IMR-90 (cell line): ENCODE measurements around the gene ADAMTS14. TPM values are rescaled to one million over a fixed set of nuclear protein-coding genes. Genes with fewer than 3 reads are reported as not detected.

Experiments
- ATAC-seq: fragments of 200-7000 bp; cut with Tn5 transposase; 2 replicates; pipeline ENCODE4 v1.9.1; 2020; ENCODE audit warnings: low read depth, mild to moderate bottlenecking, moderate library complexity
- BruUV-seq: library from RNA; stranded (reverse); fragments of 400-500 nt; replicated peaks from 2 replicates; lab custom pipeline; 2021; lab: Mats Ljungman, UMichigan
- CTCF ChIA-PET: fragments of 300-600 bp; formaldehyde crosslinking; extraction: SDS; loops from one replicate; lab custom pipeline; 2021; ENCODE audit warnings: antibody characterized with exemption; lab: Yijun Ruan, JAX
- POLR2A ChIA-PET: fragments of 300-600 bp; sonication (Branson Sonifier 250); formaldehyde crosslinking; loops from one replicate; lab custom pipeline; 2022; ENCODE audit warnings: antibody characterized with exemption; ENCODE audit not compliant: unreplicated experiment; lab: Charles Lee
- DNase-seq: peaks from one replicate; pipeline ENCODE4 v3.0.0; 2013
- H2AFZ ChIP-seq: replicated peaks from 2 replicates; pipeline ENCODE3; 2013; ENCODE audit warnings: low read length, mild to moderate bottlenecking; ENCODE audit not compliant: poor library complexity
- H2AK5ac ChIP-seq: 2 replicates; pipeline ENCODE4 v1.6.1; 2013; ENCODE audit warnings: low read depth, low read length, inconsistent platforms
- H2AK9ac ChIP-seq: replicated peaks from 2 replicates; pipeline ENCODE3; 2013; ENCODE audit warnings: mild to moderate bottlenecking, low read depth, low read length, moderate library complexity; ENCODE audit not compliant: poor library complexity
- H2BK120ac ChIP-seq: 2 replicates; pipeline ENCODE4 v1.6.1; 2013; ENCODE audit warnings: low read depth, low read length, inconsistent platforms
- H2BK15ac ChIP-seq: 3 replicates; pipeline ENCODE4 v1.6.1; 2013; ENCODE audit warnings: low read depth, low read length, inconsistent platforms
- H2BK20ac ChIP-seq: 2 replicates; pipeline ENCODE4 v1.6.1; 2013; ENCODE audit warnings: low read depth, mild to moderate bottlenecking, inconsistent platforms, low read length, moderate library complexity
- H2BK5ac ChIP-seq: 2 replicates; pipeline ENCODE4 v1.6.1; 2013; ENCODE audit warnings: mild to moderate bottlenecking, low read depth, low read length, inconsistent platforms; ENCODE audit not compliant: poor library complexity, severe bottlenecking
- H3K14ac ChIP-seq: replicated peaks from 2 replicates; pipeline ENCODE4 v1.6.1; 2013; ENCODE audit warnings: low read depth, low read length, inconsistent platforms
- H3K18ac ChIP-seq: 2 replicates; pipeline ENCODE4 v1.6.1; 2013; ENCODE audit warnings: low read depth, low read length, control low read depth
- H3K23ac ChIP-seq: 2 replicates; pipeline ENCODE4 v1.6.1; 2013; ENCODE audit warnings: low read depth, low read length, inconsistent platforms
- H3K27ac ChIP-seq: 2 replicates; pipeline ENCODE4 v1.5.1; 2013; ENCODE audit warnings: mild to moderate bottlenecking, control low read depth, low read length; ENCODE audit not compliant: insufficient read depth
- H3K27me3 ChIP-seq: 2 replicates; pipeline ENCODE4 v1.6.1; 2013; ENCODE audit warnings: low read length; ENCODE audit not compliant: control insufficient read depth, insufficient read depth
- H3K36me3 ChIP-seq: 2 replicates; pipeline ENCODE4 v1.6.1; 2013; ENCODE audit warnings: low read length, mixed read lengths; ENCODE audit not compliant: control insufficient read depth, insufficient read depth
- H3K4ac ChIP-seq: 2 replicates; pipeline ENCODE4 v1.6.1; 2013; ENCODE audit warnings: low read depth, low read length, inconsistent platforms
- H3K4me1 ChIP-seq: 2 replicates; pipeline ENCODE4 v1.6.1; 2013; ENCODE audit warnings: low read length, mixed read lengths; ENCODE audit not compliant: control insufficient read depth, insufficient read depth
- H3K4me2 ChIP-seq: 2 replicates; pipeline ENCODE4 v1.6.1; 2013; ENCODE audit warnings: low read depth, mild to moderate bottlenecking, control low read depth, low read length, moderate library complexity
- H3K4me3 ChIP-seq: 2 replicates; pipeline ENCODE4 v1.5.1; 2013; ENCODE audit warnings: low read depth, mild to moderate bottlenecking, control low read depth, low read length, moderate library complexity; ENCODE audit not compliant: insufficient read depth
- H3K56ac ChIP-seq: 2 replicates; pipeline ENCODE4 v1.6.1; 2013; ENCODE audit warnings: low read length, inconsistent platforms; ENCODE audit not compliant: insufficient read depth; ENCODE audit errors: extremely low read depth
- H3K79me1 ChIP-seq, 2 experiments: 2 replicates each; pipeline ENCODE4 v1.6.1; 2013; ENCODE audit warnings: low read length in 2 of 2, inconsistent platforms in 1 of 2, low read depth in 1 of 2
- H3K9ac ChIP-seq: 2 replicates; pipeline ENCODE4 v1.6.1; 2013; ENCODE audit warnings: low read depth, low read length, control low read depth
- H3K9me1 ChIP-seq: 2 replicates; pipeline ENCODE4 v1.6.1; 2013; ENCODE audit warnings: low read length, inconsistent platforms; ENCODE audit not compliant: insufficient read depth
- H3K9me3 ChIP-seq: 2 replicates; pipeline ENCODE4 v1.6.1; 2013; ENCODE audit warnings: low read length; ENCODE audit not compliant: control insufficient read depth, insufficient read depth
- H4K20me1 ChIP-seq: 2 replicates; pipeline ENCODE4 v1.6.1; 2013; ENCODE audit warnings: low read length, inconsistent platforms; ENCODE audit not compliant: insufficient read depth
- H4K5ac ChIP-seq: 2 replicates; pipeline ENCODE4 v1.6.1; 2013; ENCODE audit warnings: mild to moderate bottlenecking, low read depth, low read length, control low read depth
- H4K8ac ChIP-seq, 2 experiments: 2 replicates each; pipeline ENCODE4 v1.6.1; 2013; ENCODE audit warnings: low read depth in 2 of 2, low read length in 2 of 2, control low read depth in 1 of 2, inconsistent platforms in 1 of 2
- H4K91ac ChIP-seq: 2 replicates; pipeline ENCODE4 v1.6.1; 2013; ENCODE audit warnings: low read depth, low read length, inconsistent platforms; ENCODE audit not compliant: insufficient read depth
- BHLHE40 ChIP-seq: fragments of 150-350 bp; IDR thresholded peaks from 2 replicates; pipeline ENCODE4 v1.6.1; 2016; ENCODE audit warnings: mild to moderate bottlenecking, low read depth, low read length
- FOS ChIP-seq: fragments of 150-350 bp; IDR thresholded peaks from 2 replicates; pipeline ENCODE4 v1.6.1; 2016; ENCODE audit warnings: low read depth, low read length
- MAFK ChIP-seq: IDR thresholded peaks from 2 replicates; pipeline ENCODE4 v1.6.1; 2012; ENCODE audit warnings: low read depth, low read length, improper control_type of control experiment
- MXI1 ChIP-seq: IDR thresholded peaks from 2 replicates; pipeline ENCODE4 v1.6.1; 2012; ENCODE audit warnings: low read depth, mild to moderate bottlenecking, low read length, moderate library complexity, borderline replicate concordance
- NFE2L2 ChIP-seq: fragments of 150-350 bp; IDR thresholded peaks from 2 replicates; pipeline ENCODE4 v1.6.1; 2016; ENCODE audit warnings: low read depth, mild to moderate bottlenecking, low read length
- POLR2A ChIP-seq: IDR thresholded peaks from 2 replicates; pipeline ENCODE4 v1.6.1; 2012; ENCODE audit warnings: mild to moderate bottlenecking, low read depth, low read length
- RAD21 ChIP-seq: IDR thresholded peaks from 2 replicates; pipeline ENCODE4 v1.6.1; 2012; ENCODE audit warnings: low read length, improper control_type of control experiment
- RCOR1 ChIP-seq: IDR thresholded peaks from 2 replicates; pipeline ENCODE4 v1.6.1; 2012; ENCODE audit warnings: mild to moderate bottlenecking, low read length, improper control_type of control experiment; ENCODE audit not compliant: insufficient replicate concordance
- RFX5 ChIP-seq: IDR thresholded peaks from 2 replicates; pipeline ENCODE4 v1.8.0; 2012; ENCODE audit warnings: low read depth, mild to moderate bottlenecking, low read length, moderate library complexity
- SMC3 ChIP-seq: fragments of 150-350 bp; IDR thresholded peaks from 2 replicates; pipeline ENCODE4 v1.6.1; 2016; ENCODE audit warnings: low read depth, mild to moderate bottlenecking, antibody characterized with exemption, low read length, moderate library complexity
- dilution Hi-C: fragments of 300-500 bp; cut with HindIII; formaldehyde crosslinking; loops from one replicate; pipeline ENCODE4 v1.14.3; 2018; ENCODE audit warnings: low sequenced_read_pairs; ENCODE audit not compliant: unreplicated experiment
- in situ Hi-C: fragments of 300-500 bp; cut with MboI; formaldehyde crosslinking; loops from 3 replicates; pipeline ENCODE4 v1.14.3; 2019; ENCODE audit warnings: low sequenced_read_pairs, inconsistent platforms, mixed read lengths
- intact Hi-C: fragments of 100-400 bp; cut with micrococcal nuclease; formaldehyde crosslinking; loops from 2 replicates; pipeline ENCODE4 v1.10.0; 2022
- polyA plus RNA-seq, 3 experiments: library from polyadenylated mRNA; depleted of rRNA; stranded (reverse); fragments of >200 nt; gene quantifications; 2 replicates each; pipeline ENCODE4 v1.2.3, GENCODE V29; 2012; ENCODE audit warnings: low replicate concordance in 1 of 3
- total RNA-seq: library from RNA; depleted of rRNA; stranded (reverse); fragments of >200 nt; gene quantifications from 2 replicates; pipeline ENCODE4 v1.2.3, GENCODE V29; 2012
- TF ChIP-seq, protein P1 (sequence below): fragments of 150-350 bp; IDR thresholded peaks from 2 replicates; pipeline ENCODE4 v1.6.1; 2016; ENCODE audit warnings: low read depth, mild to moderate bottlenecking, low read length, moderate library complexity, borderline replicate concordance

The ADAMTS14 gene
- total and polyA plus RNA-seq, 2 of the 4 experiments (the other 2 are of a cell fraction), result under 0.01 to 0.31 TPM

DNA sequence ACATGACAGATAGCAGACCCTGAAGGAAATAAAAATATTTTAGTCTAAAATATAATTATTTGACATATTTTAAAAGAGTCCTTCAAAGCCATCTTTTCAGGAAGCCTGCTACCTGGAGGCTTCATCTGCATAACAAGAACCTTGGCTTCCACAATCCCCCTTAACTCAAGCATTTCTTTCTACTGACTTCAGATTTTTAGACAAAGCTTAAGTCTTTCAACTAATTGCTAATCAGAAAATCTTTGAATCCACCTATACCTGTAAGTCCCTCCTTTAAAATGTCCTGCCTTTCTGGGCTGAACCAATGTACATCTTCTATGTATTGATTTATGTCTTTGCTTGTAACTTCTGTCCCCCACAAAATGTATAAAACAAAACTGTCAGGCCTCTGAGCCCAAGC, 46.2 kb upstream of the ADAMTS14 start:
- POLR2A ChIA-PET, result no interaction called here
- dilution Hi-C loops, result no loop called here
- Histone ChIP-seq H4K8ac (no peak overlapping the region), H3K9me1 (no peaks in the 10 kb centered on the region), H3K23ac (no peak overlapping the region), H3K36me3 (no peaks in the 10 kb centered on the region), H2BK15ac (no peak overlapping the region), H2AK5ac (no peak overlapping the region), H2AK9ac (no peak overlapping the region), H2BK5ac (no peak overlapping the region), H3K27me3 (peaks cover 8% of the 10 kb centered on the region), H3K4ac (no peak overlapping the region), H4K5ac (no peak overlapping the region), H2BK20ac (no peak overlapping the region), H3K14ac (no peak overlapping the region), H3K56ac (no peak overlapping the region), H3K18ac (no peak overlapping the region), H2AFZ (no peak overlapping the region), H4K20me1 (no peaks in the 10 kb centered on the region), H3K4me2 (no peak overlapping the region), H3K9me3 (peaks cover 9% of the 10 kb centered on the region), H3K9ac (no peak overlapping the region), H3K27ac (no peak overlapping the region), H4K91ac (no peak overlapping the region), H3K79me1 (no peaks in the 10 kb centered on the region), H3K4me3 (no peak overlapping the region), H2BK120ac (no peak overlapping the region), H3K4me1 (no peaks in the 10 kb centered on the region; the same call in 1 of the 2 replicates)
- in situ Hi-C loops, result no loop called here
- no peak for TF ChIP-seq MXI1
- no peak for TF ChIP-seq BHLHE40
- no peak for TF ChIP-seq SMC3
- no peak for TF ChIP-seq FOS
- TF ChIP-seq, protein P1, sequence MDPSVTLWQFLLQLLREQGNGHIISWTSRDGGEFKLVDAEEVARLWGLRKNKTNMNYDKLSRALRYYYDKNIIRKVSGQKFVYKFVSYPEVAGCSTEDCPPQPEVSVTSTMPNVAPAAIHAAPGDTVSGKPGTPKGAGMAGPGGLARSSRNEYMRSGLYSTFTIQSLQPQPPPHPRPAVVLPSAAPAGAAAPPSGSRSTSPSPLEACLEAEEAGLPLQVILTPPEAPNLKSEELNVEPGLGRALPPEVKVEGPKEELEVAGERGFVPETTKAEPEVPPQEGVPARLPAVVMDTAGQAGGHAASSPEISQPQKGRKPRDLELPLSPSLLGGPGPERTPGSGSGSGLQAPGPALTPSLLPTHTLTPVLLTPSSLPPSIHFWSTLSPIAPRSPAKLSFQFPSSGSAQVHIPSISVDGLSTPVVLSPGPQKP, result no peak
- no peak for TF ChIP-seq RFX5
- TF ChIP-seq RAD21, result no peak
- TF ChIP-seq POLR2A, result no peak
- no peak for TF ChIP-seq NFE2L2
- TF ChIP-seq RCOR1, result no peak
- TF ChIP-seq MAFK, result no peak
- DNase-seq (no peak), ATAC-seq (no peak)
- CTCF ChIA-PET, result no interaction called here
- BruUV-seq, result no TSS peak
- intact Hi-C loops, result no loop called here
